Coronary artery (tissue), 2 donors: ENCODE data around the gene SLC35B1.
A peak's percentile ranks its signal among the peaks of the same experiment; 100 is the strongest.
"Not testable (repeated sequence)": the region's sequence is repeated elsewhere in the genome, so short reads cannot be mapped to it uniquely, and the experiment has no call there.

Experiments
- DNase-seq: peaks from one replicate; pipeline ENCODE4 v3.0.0-alpha.2; 2017; ENCODE audit warnings: low spot score
- H3K27ac ChIP-seq, 2 donors: fragments of 200-600 bp; sonication (generic); one replicate each; pipeline ENCODE4 v1.5.1; 2016 to 2019
- H3K4me3 ChIP-seq: fragments of 200-600 bp; sonication (generic); 2 replicates; pipeline ENCODE4 v1.5.1; 2016; ENCODE audit warnings: mild to moderate bottlenecking, moderate library complexity
- CTCF ChIP-seq: fragments of 200-600 bp; sonication (generic); IDR thresholded peaks from one replicate; pipeline ENCODE4 v1.5.1; 2019; ENCODE audit warnings: antibody characterized with exemption

SLC35B1 gene

GRCh38 chr17:49725452-49726130 lies 17.8 kb upstream of the SLC35B1 start:
- no peak for TF ChIP-seq CTCF
- Histone ChIP-seq H3K27ac (no peak overlapping the region), H3K4me3 (no peak overlapping the region)
- no peak for DNase-seq

- DNase-seq, H3K4me3 ChIP-seq, H3K27ac ChIP-seq: not testable (repeated sequence)
Observed at GRCh38 chr17:49724552-49724951, 16.8 kb upstream of the SLC35B1 start.

GRCh38 chr17:49723423-49723822 lies 15.7 kb upstream of the SLC35B1 start:
- DNase-seq = no peak
- TF ChIP-seq CTCF = no peak
- Histone ChIP-seq H3K4me3 (no peak overlapping the region), H3K27ac (peak overlapping the region; percentile 29 to 64)

- Histone ChIP-seq H3K4me3 (no peak overlapping the region), H3K27ac (no peak overlapping the region)
- TF ChIP-seq CTCF = no peak
- no peak for DNase-seq
Observed at GRCh38 chr17:49722066-49722465, 14.3 kb upstream of the SLC35B1 start.

- DNase-seq = no peak
- Histone ChIP-seq H3K4me3 (no peak overlapping the region), H3K27ac (no peak overlapping the region)
- no peak for TF ChIP-seq CTCF
Observed at GRCh38 chr17:49717371-49717861, 9.7 kb upstream of the SLC35B1 start.

- Histone ChIP-seq H3K27ac (no peak overlapping the region), H3K4me3 (no peak overlapping the region)
- no peak for TF ChIP-seq CTCF
- DNase-seq = no peak
Observed at GRCh38 chr17:49716668-49717364, 9.1 kb upstream of the SLC35B1 start.

GRCh38 chr17:49715717-49716279 lies 8.0 kb upstream of the SLC35B1 start:
- DNase-seq = no peak
- no peak overlapping the region for H3K27ac ChIP-seq
- no peak for TF ChIP-seq CTCF
- no peak overlapping the region for H3K4me3 ChIP-seq
